Measurements from ENCODE around the gene CDK3.
"Not testable (repeated sequence)": the region's sequence is repeated elsewhere in the genome, so short reads cannot be mapped to it uniquely, and the experiment has no call there.

Gene CDK3

GRCh38 chr17:76038050-76038449 lies 37.4 kb downstream of the CDK3 start:
- DNase-seq: no peak

GRCh38 chr17:76039121-76039520 lies 38.5 kb downstream of the CDK3 start:
- no peak for DNase-seq

- no peak for DNase-seq
Observed at GRCh38 chr17:76040376-76040775, 39.7 kb downstream of the CDK3 start.

DNA sequence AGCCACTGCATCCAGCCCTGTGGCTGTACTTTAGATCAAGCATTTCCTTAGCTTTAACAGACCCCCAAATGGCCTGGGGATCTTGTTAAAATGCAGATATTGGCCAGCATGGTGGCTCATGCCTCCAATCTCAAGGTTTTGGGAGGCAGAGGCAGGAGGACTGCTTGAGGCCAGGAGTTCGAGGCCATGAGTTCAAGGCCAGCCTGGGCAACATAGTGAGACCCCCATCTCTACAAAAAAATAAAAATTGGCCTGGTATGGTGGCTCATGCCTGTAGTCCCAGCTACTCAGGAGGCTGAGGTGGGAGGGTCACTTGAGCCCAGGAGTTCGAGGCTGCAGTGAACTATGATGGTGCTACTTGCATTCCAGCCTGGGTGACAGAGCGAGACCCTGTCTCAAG lies 42.2 kb downstream of the CDK3 start:
- DNase-seq: not testable (repeated sequence)

GRCh38 chr17:76044475-76045007 lies 43.9 kb downstream of the CDK3 start:
- DNase-seq: not testable (repeated sequence)

DNA sequence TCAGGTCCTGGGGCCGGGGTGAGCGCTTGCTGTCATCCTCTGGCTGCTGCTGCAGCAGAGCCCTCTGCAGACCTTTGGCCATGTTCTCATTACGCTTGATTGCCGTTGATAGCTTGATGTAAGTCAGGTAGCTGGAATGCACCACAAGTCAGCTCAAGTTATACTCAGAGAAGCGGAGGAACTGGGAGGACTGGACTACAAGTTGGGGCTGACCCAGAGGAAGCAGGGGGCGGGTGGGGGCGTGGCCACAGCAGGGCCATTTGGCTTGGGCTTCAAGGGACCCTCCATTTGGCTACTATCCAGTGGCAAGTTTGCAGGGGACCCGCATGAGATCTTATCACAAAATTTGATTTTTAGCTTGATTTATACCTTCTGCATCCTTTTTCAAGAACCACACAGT lies 45.4 kb downstream of the CDK3 start:
- DNase-seq: no peak

DNA sequence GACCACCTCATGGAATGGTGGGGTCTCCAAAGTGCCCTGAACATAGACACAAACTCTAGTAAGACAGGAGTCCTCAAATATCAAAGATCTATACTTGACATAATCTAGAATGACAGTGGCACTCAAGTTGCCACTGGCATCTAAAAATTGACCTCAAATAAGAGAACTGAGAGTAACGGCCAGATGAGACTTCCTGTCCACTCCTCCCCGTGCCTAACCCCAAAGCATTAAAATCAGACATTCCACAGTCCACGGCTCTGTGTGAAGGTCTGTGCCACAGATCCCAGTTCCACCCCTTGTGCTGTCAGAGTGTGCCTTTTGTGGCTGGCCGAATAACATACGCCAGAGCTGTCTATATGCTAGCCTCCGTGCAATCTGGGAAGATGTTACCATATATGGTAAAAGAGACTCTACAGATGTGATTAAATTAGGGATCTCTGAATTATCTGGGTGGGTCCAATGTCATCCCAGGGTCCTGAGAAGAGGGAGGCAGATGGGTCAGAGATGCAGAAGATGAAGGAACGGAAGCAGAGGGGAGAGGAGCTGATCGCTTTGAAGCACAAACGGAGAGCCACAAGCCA lies 47.5 kb downstream of the CDK3 start:
- DNase-seq: no peak

GRCh38 chr17:76048711-76049110 lies 48.1 kb downstream of the CDK3 start:
- no peak for DNase-seq

GRCh38 chr17:76049239-76049638 lies 48.6 kb downstream of the CDK3 start:
- DNase-seq: no peak

GRCh38 chr17:76049836-76050537 lies 49.3 kb downstream of the CDK3 start:
- DNase-seq: no peak

- no peak for DNase-seq
Observed at GRCh38 chr17:76050538-76051467, 50.1 kb downstream of the CDK3 start.

DNA sequence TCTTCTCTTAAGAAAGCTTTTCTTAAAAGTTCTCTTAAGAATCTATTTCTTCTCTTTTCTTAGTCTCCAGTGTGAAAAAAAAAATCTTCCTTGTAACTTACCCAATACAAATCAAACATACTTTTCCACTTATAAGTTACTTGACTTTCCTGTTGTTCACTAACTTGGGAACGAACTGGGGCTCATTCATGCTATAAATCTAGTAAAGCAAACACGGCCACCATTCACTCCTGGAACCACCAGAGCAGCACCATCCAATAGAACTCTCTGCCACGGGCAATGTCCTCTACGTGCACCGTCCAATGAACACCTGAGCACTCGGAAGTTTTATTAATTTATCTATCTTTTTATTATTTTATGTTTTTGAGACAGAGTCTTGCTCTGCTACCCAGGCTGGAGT lies 50.9 kb downstream of the CDK3 start:
- DNase-seq: no peak

DNA sequence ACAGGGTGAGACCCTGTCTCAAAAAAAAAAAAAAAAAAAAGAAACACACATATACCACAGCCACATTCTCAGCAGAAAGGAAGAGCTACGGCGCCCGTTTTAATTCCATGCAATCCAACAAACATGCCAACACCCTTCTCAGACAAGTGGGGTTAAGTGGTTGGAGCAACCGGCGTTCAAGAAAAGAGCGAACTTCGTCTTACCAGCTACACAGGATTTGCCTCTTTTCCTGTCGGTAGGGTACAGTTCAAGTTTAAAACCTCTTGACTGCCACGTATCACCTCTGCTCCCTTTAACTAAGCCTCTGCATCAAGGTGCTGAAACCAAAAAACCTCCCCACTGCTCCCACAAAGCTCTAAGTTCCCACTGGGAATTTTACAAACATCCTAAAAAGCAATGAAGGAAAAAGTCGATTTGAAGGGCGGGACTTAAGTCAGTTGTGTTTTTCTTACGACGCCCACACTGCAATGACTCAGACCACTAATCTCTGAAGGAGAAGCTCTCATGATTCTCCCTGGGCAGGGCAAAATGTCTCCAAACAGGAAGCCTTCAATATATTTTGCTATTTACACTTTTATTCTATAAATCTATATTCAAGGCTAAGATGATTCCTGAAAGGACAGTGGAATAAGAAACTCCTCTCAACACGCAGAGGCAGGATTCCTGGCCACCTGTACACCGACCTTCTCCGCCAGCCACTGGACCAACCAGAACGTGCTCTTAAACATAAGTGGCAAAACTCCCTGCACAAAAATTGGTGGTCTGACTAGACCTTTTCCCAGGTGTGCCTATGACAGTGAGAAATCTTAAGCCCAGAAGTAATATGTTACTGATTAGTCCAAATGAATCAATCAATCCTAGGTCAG lies 52.8 kb downstream of the CDK3 start:
- DNase-seq: no peak

- DNase-seq: no peak
Observed at GRCh38 chr17:76054112-76054476, 53.4 kb downstream of the CDK3 start.
